Right cardiac atrium (tissue), 5 donors: ENCODE data around the gene SCRN2. TPM values are rescaled to one million over a fixed set of nuclear protein-coding genes. Genes with fewer than 3 reads are reported as not detected.

Experiments used
- ATAC-seq, 2 donors: fragments of 200-7000 bp; cut with Tn5 transposase; one replicate each; pipeline versions ENCODE4 v1.8.0 to v1.9.1; 2020; ENCODE audit warnings: moderate library complexity in 2 of 2, mild to moderate bottlenecking in 1 of 2
- DNase-seq, 3 donors: peaks; one replicate each; pipeline ENCODE4 v3.0.0-alpha.2; 2020
- H3K27ac ChIP-seq: one replicate; pipeline ENCODE4 v1.5.1; 2013; ENCODE audit warnings: mild to moderate bottlenecking, low read length, control low read depth, moderate library complexity
- H3K27me3 ChIP-seq: one replicate; pipeline ENCODE4 v1.6.1; 2013; ENCODE audit not compliant: control insufficient read depth, insufficient read depth
- H3K4me1 ChIP-seq: one replicate; pipeline ENCODE4 v1.6.1; 2013; ENCODE audit warnings: low read length; ENCODE audit not compliant: control insufficient read depth, insufficient read depth
- H3K4me3 ChIP-seq: one replicate; pipeline ENCODE4 v1.5.1; 2013; ENCODE audit warnings: low read length, control low read depth
- H3K9me3 ChIP-seq: one replicate; pipeline ENCODE4 v1.6.1; 2013; ENCODE audit warnings: low read length; ENCODE audit not compliant: control insufficient read depth
- WGBS: extraction: QIAGEN DNeasy Blood & Tissue Kit; methylation state at CpG from one replicate; pipeline ENCODE4 v1.1.7; 2013; 5-methylcytosine and 5-hydroxymethylcytosine counted together
- intact Hi-C, 4 donors: fragments of 100-400 bp; cut with DNase I; formaldehyde crosslinking; loops; one replicate each; pipeline versions ENCODE4 v1.11.0 to v1.14.0; 2022 to 2023
- polyA plus RNA-seq: library from polyadenylated mRNA; stranded (reverse); fragments of 200-250 nt; gene quantifications from one replicate; pipeline ENCODE4 v1.2.3, GENCODE V29; 2013
- total RNA-seq, 4 donors: library from RNA; stranded (reverse); fragmentation: NEBNext Ultra II Directional; extraction: Animal tissue kit (Norgen Biotek cat#: 25700); gene quantifications; one replicate each; pipeline ENCODE4 v1.2.1, GENCODE V29; 2021
- donor health status: healthy with polysubstance abuse.
- donor health status: DM: no; HTN: yes; CAD: no.
- donor health status: DM: no; HTN: no; CAD: no.
- donor health status: DM: no; HTN: yes; CAD: no; lungs with severe emphysema.
- donor health status: DM: yes; HTN: yes; CAD: no.

The SCRN2 gene
- total and polyA plus RNA-seq, 5 donors, result 36.6 to 62.3 (median 43.4) TPM

DNA sequence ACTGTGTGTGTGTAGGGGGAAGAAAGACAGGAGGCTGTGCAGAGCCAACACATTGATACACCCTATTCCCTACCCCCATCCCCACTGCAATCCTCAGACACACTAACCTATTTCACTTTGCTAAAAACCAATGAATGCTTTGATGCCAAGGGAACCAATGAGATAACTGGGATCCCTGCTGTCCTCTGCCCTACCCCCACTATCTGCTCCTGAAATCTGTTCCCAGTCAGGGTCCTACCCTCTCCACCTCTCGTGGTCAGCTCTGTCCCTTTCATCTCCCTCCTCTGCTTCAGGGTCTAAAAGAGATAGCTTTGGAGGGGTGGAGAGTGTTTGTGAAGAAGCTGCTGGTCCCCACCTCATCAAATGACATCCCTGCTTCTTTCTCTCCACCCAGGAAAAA, 29.0 kb upstream of the SCRN2 start:
- Histone ChIP-seq H3K27ac (no peak overlapping the region), H3K9me3 (no peaks in the 10 kb centered on the region), H3K4me1 (no peaks in the 10 kb centered on the region), H3K27me3 (no peaks in the 10 kb centered on the region), H3K4me3 (no peak overlapping the region)
- 35% methylated on average over 1 of the region's 1 CpG for WGBS
- intact Hi-C loops, result no loop called here
- DNase-seq, result no peak
- ATAC-seq, result no peak

DNA sequence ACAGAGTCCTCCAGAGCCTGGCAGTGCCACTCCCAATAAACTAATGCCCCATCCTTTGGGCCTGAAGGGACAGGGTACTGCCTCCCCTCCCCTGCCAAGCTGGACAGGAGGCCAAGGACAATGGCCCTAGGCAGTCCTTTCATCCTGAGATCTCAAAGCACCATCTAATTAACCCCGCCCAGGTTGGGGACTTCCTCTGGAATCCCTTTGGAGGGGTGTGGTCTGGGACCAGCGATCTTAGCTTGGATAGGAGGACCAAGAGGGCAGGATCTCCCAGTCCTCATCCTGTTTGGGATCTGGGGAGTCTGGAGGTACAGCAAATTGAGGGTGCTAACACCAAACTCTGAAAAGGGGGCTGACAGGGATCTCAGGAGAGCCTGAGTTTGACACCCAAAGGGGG, 28.0 kb upstream of the SCRN2 start:
- DNase-seq (no peak), ATAC-seq (no peak)
- Histone ChIP-seq H3K27me3 (no peaks in the 10 kb centered on the region), H3K9me3 (no peaks in the 10 kb centered on the region), H3K4me3 (no peak overlapping the region), H3K4me1 (no peaks in the 10 kb centered on the region), H3K27ac (no peak overlapping the region)
- 48% methylated on average over 2 of the region's 2 CpGs for WGBS
- intact Hi-C loops, result no loop called here

GRCh38 chr17:47867813-47868533, 26.9 kb upstream of the SCRN2 start:
- Histone ChIP-seq H3K27me3 (no peaks in the 10 kb centered on the region), H3K4me3 (no peak overlapping the region), H3K9me3 (no peaks in the 10 kb centered on the region), H3K4me1 (no peaks in the 10 kb centered on the region), H3K27ac (no peak overlapping the region)
- intact Hi-C loops, result no loop called here
- no peak for DNase-seq
- 82% methylated on average over 11 of the region's 11 CpGs for WGBS
- ATAC-seq, result no peak

- ATAC-seq (peak in 1 of 2 donors; percentile 86), DNase-seq (peak in 1 of 3 donors; percentile 72)
- H3K4me3 ChIP-seq, result no peak overlapping the region
- no peaks in the 10 kb centered on the region for H3K4me1 ChIP-seq
- no peaks in the 10 kb centered on the region for H3K27me3 ChIP-seq
- intact Hi-C loops, result no loop called here
- 39% methylated on average over 20 of the region's 20 CpGs for WGBS
- H3K27ac ChIP-seq, result no peak overlapping the region
- H3K9me3 ChIP-seq, result no peaks in the 10 kb centered on the region
These were observed 25.9 kb upstream of the SCRN2 start for GRCh38 chr17:47866941-47867340.

GRCh38 chr17:47864791-47865216, 23.7 kb upstream of the SCRN2 start:
- 63% methylated on average over 7 of the region's 7 CpGs for WGBS
- no peak for ATAC-seq
- no peaks in the 10 kb centered on the region for H3K9me3 ChIP-seq
- intact Hi-C loops, result no loop called here
- H3K4me3 ChIP-seq, result no peak overlapping the region
- no peak for DNase-seq
- H3K27me3 ChIP-seq, result no peaks in the 10 kb centered on the region
- H3K27ac ChIP-seq, result no peak overlapping the region
- no peaks in the 10 kb centered on the region for H3K4me1 ChIP-seq

GRCh38 chr17:47862621-47863440, 21.8 kb upstream of the SCRN2 start:
- Histone ChIP-seq H3K27ac (no peak overlapping the region), H3K4me3 (no peak overlapping the region), H3K27me3 (no peaks in the 10 kb centered on the region), H3K4me1 (no peaks in the 10 kb centered on the region), H3K9me3 (no peaks in the 10 kb centered on the region)
- 73% methylated on average over 7 of the region's 7 CpGs for WGBS
- ATAC-seq (no peak), DNase-seq (no peak)
- intact Hi-C loops, result no loop called here

DNA sequence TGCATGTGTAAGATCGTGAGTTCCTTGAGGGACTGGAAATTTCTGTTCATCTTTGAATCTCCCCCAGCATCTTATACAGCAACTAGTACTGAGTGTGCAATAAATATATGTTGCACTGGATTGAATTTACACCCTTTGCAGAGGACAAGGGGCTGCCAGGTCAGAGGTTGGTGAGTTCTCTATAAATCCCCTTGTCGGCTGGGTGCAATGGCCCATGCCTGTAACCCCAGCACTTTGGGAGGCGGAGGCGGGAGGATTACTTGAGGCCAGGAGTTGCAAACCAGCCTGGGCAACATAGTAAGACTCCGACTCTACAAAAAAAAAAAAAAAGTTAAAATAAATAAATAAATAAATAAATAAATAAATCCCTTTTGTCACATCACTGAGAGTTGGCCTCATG, 19.3 kb upstream of the SCRN2 start:
- H3K9me3 ChIP-seq, result no peaks in the 10 kb centered on the region
- H3K4me1 ChIP-seq, result no peaks in the 10 kb centered on the region
- H3K27me3 ChIP-seq, result no peaks in the 10 kb centered on the region
- no peak overlapping the region for H3K4me3 ChIP-seq
- WGBS, result 89% methylated on average over 5 of the region's 5 CpGs
- DNase-seq, result no peak
- intact Hi-C loops, result no loop called here
- no peak overlapping the region for H3K27ac ChIP-seq
- ATAC-seq, result no peak

GRCh38 chr17:47857551-47858455, 16.7 kb upstream of the SCRN2 start:
- intact Hi-C loops, result no loop called here
- Histone ChIP-seq H3K9me3 (no peaks in the 10 kb centered on the region), H3K4me1 (no peaks in the 10 kb centered on the region), H3K4me3 (no peak overlapping the region), H3K27ac (no peak overlapping the region), H3K27me3 (no peaks in the 10 kb centered on the region)
- 68% methylated on average over 16 of the region's 16 CpGs for WGBS
- DNase-seq (no peak), ATAC-seq (no peak)

- intact Hi-C loops, result no loop called here
- no peak overlapping the region for H3K4me3 ChIP-seq
- H3K27ac ChIP-seq, result no peak overlapping the region
- no peak for DNase-seq
- no peaks in the 10 kb centered on the region for H3K9me3 ChIP-seq
- H3K27me3 ChIP-seq, result no peaks in the 10 kb centered on the region
- no peak for ATAC-seq
- H3K4me1 ChIP-seq, result peaks cover under 1% of the 10 kb centered on the region
These were observed 15.8 kb upstream of the SCRN2 start for GRCh38 chr17:47856830-47857229.

DNA sequence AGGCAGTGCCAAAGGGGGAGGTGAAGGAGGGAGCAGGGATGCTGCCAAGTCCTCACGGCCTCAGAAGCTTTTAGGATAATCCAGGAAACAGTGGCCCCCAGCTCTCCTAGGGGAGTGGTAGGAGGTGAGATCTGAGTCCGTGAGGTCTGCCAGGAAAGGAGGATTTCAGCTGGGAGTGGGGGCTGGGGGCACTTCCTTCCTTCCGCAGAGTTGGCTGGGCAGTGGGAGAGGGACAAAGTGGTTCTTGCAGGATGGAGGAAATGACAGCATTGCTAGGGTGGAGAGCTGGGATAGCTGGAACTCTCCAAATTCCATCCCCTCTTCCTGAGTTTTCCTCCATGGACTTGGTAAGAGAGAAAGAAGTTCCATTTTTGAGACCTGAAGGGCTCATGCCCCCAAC, 14.7 kb upstream of the SCRN2 start:
- no peaks in the 10 kb centered on the region for H3K27me3 ChIP-seq
- H3K4me1 ChIP-seq, result peaks cover 2% of the 10 kb centered on the region
- no peaks in the 10 kb centered on the region for H3K9me3 ChIP-seq
- intact Hi-C loops, result no loop called here
- WGBS, result 17% methylated on average over 3 of the region's 3 CpGs
- ATAC-seq (peak; percentile 20 to 72), DNase-seq (no peak)
- no peak overlapping the region for H3K4me3 ChIP-seq
- H3K27ac ChIP-seq, result no peak overlapping the region

GRCh38 chr17:47853616-47854015, 12.5 kb upstream of the SCRN2 start:
- ATAC-seq (no peak), DNase-seq (no peak)
- intact Hi-C loops, result no loop called here
- 30% methylated on average over 5 of the region's 5 CpGs for WGBS
- H3K4me1 ChIP-seq, result peaks cover 2% of the 10 kb centered on the region
- H3K27ac ChIP-seq, result no peak overlapping the region
- no peaks in the 10 kb centered on the region for H3K9me3 ChIP-seq
- no peak overlapping the region for H3K4me3 ChIP-seq
- H3K27me3 ChIP-seq, result no peaks in the 10 kb centered on the region
